ENCODE results near the gene PIGC.
A peak's percentile ranks its signal among the peaks of the same experiment; 100 is the strongest.
"Not testable (repeated sequence)": the region's sequence is repeated elsewhere in the genome, so short reads cannot be mapped to it uniquely, and the experiment has no call there.

The PIGC gene

DNA sequence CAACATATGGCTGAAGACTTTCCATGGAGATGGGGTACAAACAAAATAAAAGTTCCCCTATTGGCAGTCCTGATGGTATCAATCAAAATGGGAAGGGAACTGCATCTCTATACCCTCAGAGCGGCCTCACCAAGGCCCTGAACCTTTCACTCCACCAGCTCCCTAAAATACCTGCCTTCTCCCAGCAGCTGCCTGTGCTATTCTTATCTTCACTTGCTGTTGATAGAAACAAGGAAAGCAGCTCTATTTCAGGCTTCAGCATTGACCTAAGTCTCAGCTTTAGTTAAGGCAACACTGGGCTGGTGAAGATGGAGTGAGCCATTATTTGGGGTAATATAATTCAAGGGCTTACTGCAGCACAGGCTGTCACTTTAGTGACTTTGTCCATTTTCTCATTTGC, 21.7 kb upstream of the PIGC start:
- DNase-seq: no peak

GRCh38 chr1:172460887-172461315, 17.0 kb upstream of the PIGC start:
- DNase-seq: no peak

GRCh38 chr1:172460177-172460576, 16.3 kb upstream of the PIGC start:
- no peak for DNase-seq

DNA sequence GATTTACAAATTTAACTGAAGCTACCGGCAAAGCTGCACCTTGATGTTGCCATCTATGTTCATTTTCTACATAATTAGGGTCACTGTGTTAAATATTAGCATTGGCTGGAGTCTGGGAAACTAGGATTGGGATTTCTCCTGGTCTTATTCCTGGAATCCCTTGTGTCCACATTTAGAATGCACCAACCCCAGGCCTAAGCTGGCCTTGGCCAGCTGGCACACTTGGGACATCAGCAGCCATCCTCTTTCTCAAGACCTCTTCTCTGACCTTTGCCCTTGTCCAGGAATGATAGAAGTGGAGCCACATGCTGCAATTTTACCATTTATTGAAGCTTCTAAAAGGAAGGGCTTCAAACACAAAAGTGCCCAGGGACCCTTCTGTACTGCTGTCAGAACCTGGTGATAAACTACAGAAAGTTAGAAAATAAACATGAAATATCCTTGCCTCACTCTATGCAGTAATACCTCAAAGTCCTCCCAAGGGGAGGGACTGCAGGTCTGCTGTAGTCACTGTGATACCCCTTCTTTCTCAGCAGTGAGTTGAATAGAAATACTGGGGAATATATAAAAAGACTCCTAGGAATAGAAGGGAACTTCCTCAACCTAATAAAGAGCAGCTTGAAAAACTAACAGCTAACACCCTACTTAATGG, 13.7 kb upstream of the PIGC start:
- no peak for DNase-seq

DNA sequence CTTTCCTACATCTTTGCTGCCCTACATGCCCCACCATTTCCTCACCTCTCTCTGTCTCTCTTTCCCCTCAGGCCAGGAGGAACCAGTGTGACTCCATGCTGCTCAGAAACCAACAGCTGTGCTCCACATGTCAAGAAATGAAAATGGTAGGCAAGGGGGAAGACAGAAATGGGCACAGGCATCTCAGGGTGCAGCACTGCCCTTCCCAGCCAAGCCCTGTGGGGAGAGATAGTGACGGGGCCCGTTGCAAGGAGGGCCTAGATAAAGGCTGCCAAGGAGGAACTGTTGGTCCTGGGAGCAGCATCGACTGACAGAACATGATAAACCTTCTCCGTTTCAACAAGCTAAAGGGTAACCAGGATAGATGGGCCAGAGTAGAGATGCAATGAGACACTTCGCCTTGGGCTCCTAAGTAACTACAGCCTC, 12.5 kb upstream of the PIGC start:
- no peak for DNase-seq

DNA sequence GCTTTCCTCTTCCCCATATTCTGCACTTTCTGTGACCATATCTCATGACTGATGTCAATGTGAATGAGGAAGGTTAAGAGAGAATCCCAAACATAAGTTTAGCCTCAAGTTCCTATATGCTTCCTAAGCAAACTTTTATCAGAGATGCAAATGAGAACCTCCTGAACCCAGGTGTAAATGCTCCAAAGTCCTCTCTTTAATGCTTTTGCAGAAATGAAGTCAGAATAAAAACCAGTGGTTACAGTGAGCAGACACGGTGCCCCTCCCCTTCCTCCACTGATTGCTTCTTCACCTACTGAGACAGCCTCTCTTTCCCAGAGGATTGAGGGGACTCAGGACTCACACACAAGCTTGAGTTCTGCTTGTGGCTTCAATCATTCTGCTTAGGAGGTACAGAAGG, 11.6 kb upstream of the PIGC start:
- no peak for DNase-seq

GRCh38 chr1:172453607-172454006, 9.7 kb upstream of the PIGC start:
- no peak for DNase-seq

DNA sequence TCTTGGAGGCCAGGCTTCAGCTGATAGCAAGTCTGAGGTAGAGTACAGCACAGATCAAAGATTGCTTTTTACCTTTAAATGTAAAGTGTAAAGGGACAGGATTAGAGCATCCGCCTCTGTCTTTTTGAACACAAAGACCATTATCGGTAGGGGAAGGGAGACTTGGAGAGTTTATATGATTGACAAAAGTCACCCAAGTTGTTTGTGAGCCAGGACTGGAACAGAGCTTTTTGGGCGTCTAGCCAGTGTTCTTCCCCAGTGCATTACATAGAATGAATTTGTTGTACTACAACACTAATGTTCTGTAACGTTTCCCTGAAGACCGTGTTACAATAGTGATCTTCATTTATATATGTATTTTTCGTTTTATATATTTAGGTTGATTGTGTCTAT, 9.3 kb upstream of the PIGC start:
- DNase-seq: no peak

- DNase-seq: no peak
Measured at GRCh38 chr1:172452536-172453152, 8.8 kb upstream of the PIGC start.

DNA sequence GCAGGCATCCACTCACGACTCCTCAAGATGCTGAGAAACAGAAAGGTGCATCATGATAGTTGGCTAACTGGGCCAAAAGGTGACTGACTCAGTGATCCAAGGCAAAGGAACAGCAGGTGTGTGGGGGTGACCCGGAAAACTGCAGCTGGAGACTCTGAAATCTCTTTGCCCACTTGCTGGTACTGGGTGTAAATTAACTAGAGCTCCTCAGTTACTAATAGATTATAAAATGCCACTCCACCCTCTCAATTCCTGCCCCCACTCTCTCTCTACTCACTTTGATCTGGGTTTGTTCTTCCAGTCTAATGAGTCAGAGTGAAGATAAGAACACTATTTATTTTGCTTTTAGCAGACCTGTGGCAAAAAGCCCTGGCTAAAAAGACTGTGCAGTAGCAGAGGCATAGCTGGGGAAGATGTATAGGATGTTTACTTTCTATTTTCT, 7.2 kb upstream of the PIGC start:
- no peak for DNase-seq

GRCh38 chr1:172450524-172450885, 6.6 kb upstream of the PIGC start:
- DNase-seq: no peak

- peak in 1 of 2 donors; percentile 50 for DNase-seq
Measured at GRCh38 chr1:172449585-172450523, 6.0 kb upstream of the PIGC start.

- no peak for DNase-seq
Measured at GRCh38 chr1:172448995-172449584, 5.2 kb upstream of the PIGC start.

DNA sequence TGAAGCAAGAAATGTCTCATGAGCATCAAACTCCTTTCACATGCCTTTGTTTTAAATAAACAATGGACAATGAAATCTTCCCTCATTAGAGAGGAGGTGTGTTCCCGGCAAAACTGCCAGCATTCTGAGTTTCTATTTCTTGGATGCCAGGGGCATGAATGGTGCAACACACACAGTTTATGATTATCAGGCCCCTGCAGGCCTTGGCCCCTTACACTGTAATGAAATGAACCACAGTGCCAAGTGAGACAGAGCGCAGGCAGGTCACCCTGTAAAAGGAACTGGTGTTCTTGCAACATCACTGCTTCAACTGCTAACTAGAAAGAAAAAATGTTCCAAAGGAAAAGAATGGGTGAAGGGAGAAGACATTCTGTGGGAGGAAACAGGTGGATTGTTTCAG, 3.8 kb upstream of the PIGC start:
- no peak for DNase-seq

GRCh38 chr1:172446547-172446946, 2.7 kb upstream of the PIGC start:
- DNase-seq: no peak

DNA sequence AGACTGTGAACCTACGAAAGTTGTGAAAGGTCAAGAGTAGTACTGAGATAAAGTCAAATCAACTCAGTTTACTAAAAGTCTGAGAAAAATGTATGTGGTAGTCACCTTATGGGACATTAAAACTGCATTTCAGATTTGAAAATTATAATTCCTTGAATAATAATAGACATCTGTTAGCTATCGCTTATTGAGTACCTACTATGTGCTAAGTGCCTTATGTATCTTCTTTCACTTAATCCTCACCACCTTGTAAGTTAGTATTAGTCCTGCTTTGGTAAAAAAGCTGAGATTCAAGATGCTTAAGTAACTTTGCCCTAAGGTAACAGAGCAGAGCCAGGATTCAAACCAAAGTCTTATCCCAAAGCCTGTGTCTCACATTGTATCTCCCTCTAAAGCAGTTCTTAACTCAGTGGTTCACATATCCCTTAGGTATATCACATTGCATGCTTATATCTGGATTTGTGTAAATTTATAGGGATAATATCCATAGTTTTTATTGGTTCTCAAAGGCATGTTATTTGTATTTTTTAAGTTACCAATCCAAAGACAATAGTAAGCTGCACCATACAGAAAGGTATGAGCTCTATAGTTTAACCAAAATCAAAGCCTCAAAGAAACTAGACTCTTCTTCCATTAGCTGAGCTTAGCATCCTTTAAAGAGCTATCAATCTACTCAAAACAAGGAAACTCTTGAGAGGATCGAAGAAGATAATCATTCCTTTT, 865 bp downstream of the PIGC start:
- no peak for DNase-seq

GRCh38 chr1:172442404-172442803, 1.5 kb downstream of the PIGC start:
- no peak for DNase-seq

- DNase-seq: not testable (repeated sequence)
Measured at GRCh38 chr1:172437183-172437582, 6.7 kb downstream of the PIGC start.

GRCh38 chr1:172431721-172432192, 12.1 kb downstream of the PIGC start:
- DNase-seq: no peak

DNA sequence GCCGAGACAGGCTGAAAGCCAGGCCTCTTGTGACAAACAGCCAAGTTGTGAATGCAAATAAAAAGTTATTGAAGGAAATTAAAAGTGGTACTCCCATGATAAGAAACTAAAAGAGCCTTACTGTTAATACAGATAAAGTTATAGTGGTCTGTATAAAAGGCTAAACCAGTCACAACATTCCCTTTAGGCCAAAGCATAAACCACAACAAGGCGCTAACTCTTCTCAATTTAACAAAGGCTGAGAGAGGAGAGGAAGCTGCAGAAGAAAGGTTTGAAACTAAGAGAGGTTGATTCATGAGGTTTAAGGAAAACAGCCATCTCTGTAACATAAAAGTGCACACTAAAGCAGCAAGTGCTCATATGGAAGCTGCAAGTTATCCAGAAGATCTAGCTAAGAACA, 12.7 kb downstream of the PIGC start:
- DNase-seq: no peak

DNA sequence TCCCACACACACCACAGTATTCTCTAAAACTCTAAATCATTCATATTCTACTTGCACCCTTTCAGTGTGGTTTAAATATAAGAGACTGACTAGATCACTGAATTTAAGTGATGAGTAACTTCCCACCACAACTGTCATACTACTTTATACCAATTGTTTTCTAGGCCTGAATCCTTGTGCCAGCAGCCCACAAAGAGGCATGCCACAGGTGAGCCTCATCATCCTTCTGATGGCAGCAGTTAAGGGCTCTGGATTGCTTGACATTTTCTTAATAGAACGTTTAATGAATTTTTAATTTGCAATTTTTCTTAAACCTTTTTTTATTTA, 13.8 kb downstream of the PIGC start:
- no peak for DNase-seq

DNA sequence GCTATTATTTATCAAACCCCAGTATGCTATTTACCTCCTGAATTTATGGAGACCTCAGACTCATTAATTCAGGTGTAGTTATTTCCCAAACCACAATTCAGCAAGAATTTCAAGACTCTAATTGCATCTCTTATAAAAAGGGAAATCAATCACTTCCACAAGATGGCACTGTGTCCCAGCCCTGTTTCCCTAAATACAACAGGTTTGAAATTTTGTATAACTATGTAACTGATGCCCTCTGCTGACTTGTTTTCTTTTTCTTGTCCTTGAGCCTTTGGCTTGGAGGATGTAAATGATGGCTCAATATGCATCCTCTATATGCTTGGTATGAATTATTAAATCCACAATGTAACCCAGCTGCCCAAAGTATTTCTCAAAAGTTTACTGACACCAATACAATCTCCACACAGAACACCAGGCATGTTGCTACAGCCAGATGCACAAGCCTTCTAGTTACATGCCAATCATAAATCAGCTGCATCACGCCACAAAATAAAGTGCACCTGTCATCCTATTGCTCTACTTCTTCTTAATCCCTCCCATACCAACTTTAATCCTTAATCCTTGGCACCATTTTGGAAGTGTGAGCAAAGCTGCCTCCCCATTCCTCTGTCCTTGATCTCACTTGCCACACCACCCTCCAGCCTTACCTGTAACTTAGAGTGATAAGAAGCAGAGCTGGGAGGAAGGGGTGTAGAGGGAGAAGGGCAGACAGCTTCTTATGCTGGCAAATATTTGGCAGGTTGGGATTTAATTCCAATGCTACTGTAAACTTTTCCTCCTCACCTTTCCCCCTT, 14.3 kb downstream of the PIGC start:
- DNase-seq: peak in 1 of 2 donors; percentile 77
